NT2/D1 (cell line): ENCODE results near the gene GPM6B.

ENCODE experiments used
- SUZ12 ChIP-seq: IDR thresholded peaks from 2 replicates; pipeline ENCODE4 v1.6.1; 2011; ENCODE audit not compliant: insufficient read length, insufficient read depth; ENCODE audit errors: extremely low read depth
- YY1 ChIP-seq: IDR thresholded peaks from 2 replicates; pipeline ENCODE4 v1.6.1; 2011; ENCODE audit not compliant: insufficient read length, insufficient read depth
- ZNF274 ChIP-seq: IDR thresholded peaks from 2 replicates; pipeline ENCODE4 v1.6.1; 2011; ENCODE audit warnings: mild to moderate bottlenecking, low read depth, low read length

- no peak for TF ChIP-seq ZNF274
- TF ChIP-seq YY1, result no peak
- TF ChIP-seq SUZ12, result no peak
These were observed 23.2 kb upstream of the GPM6B start for GRCh38 chrX:13840121-13840520.
